ENCODE data around the gene MOXD1.

The MOXD1 gene

DNA sequence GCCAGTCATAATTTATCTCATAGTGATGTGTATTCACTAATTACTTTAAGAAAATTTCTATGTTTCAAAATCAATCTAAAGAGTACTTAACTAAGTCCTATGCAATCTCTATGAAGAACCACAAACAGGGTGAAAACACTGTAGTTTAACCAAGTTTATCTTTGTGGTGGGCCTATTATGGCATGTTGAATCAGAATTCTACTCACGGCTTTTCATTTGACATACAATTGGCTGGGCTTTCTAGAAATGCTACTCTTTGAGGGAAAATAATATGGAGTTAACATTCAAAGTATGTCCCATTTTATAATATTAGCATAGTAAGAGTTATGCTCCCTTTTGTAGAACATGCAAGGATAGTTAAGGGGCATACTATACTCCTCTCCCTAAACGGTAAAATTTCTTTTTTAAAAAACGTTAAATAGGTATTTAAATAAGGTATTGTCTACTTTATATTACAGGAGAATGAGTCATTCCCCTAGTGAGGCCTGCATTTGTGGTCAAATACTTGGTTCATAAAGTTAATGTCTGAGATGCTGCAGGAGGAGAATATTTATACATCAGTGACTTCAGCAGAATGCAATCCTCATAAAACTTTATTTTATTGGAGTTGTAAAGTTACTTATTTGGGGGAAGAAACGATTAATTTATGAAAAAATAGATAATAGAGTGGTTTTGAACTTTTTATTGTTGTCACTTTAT is 1.8 kb downstream of the MOXD1 start:
- DNase-seq (ENCODE audit: low spot score) = peak; percentile 17

DNA sequence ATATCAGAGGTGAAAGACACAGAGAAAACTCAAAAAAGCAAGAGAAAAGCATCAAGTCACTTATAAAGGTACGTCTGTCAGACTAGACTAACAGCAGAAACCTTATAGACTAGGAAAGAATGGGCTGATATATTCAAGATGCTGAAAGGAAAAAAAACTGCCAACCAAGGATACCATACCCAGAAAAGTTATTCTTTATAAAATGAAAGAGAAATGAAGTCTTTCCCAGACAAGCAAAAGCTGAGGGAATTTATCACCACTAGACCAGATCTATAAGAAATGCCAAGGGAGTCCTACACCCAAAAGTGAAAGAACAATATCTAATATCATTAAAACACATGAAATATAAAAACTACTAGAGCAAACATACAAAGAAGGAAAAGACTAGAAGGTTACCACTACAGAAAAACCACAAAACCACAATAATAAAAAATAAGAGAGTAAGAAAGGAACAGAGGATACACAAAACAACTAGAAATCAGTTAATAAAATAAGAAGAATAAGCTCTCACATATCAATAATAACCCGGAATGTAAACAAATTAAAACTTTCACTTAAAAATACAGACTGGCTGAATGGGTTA is 6.2 kb downstream of the MOXD1 start:
- DNase-seq (ENCODE audit: low spot score) = no peak

DNA sequence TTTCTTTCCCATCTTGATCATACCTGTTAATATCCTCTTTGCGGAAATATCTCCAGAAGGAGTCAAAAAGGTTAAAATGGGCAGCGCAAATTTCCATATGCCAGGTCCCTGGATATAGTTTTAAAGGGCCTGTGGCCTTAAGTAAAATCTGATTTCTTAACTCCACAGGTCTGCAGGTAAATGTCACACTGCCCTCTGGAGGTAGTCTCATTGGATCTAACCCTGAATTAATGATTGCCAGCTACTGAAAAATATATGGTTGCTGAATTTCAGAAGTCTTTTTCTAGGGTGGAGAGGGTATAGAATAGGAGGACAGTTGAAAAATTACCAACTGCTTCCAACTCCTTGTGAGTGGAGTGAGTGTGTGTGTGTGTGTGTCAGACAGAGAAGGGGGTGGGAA is 8.5 kb downstream of the MOXD1 start:
- no peak for DNase-seq (ENCODE audit: low spot score)

DNA sequence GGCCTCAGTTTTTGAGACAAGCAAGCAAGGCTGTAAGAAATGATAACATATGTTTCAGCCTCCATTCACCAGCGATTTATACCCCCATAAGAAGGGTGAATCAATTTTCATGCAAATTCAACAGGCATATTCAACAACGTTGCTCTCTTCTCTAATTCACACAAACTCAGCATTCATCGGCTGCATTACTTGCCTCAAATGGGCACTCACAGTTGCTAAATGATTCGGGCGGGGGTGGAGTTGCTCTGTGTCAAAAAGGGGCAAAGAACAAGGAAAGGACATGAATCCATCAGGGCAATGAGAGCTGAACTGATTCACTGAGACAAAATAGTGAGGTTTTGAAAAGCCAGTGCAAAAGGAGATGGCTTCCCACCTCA is 9.0 kb downstream of the MOXD1 start:
- peak; percentile 9 for DNase-seq (ENCODE audit: low spot score)

DNA sequence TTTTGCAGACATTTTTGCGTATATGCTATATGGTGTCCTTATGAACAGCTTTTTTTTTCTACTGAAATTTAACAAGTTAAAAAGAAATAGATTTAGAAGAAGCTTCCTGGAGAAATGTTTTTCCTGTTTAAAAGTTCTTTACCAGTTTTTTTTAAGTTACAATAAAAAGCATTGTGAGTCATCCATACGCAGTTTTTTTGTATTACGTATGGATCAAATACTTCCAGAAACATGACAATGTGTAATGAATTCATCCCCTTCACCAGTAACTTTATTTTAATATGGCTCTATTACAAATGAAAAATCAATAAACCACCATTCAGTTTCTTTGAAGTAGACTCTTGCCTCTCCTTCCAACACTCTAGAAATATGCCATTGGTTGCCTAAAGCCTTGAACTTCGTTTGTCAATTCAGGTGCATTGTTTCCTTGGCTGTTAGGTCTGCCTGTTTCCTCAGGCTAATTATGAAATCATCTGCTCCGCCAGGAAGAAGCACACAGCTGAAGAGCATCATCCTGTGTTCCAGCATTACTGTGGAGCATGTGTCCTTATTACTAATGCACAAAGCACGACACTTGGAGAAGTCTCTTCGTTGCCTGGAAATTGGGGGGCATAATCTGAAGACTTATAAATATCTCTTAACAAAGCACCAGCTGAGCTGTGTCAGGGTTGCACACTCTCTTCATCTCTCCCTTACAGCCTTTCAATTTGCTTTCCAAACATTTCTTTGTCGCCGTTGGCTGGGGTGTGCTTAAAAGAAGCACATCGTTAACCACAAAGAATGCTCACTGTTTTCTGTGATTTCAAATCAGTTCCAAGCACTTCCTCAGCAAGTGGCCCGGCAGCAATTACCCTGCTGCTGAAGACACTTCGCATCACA is 9.6 kb downstream of the MOXD1 start:
- peak; percentile 87 for DNase-seq (ENCODE audit: low spot score)

DNA sequence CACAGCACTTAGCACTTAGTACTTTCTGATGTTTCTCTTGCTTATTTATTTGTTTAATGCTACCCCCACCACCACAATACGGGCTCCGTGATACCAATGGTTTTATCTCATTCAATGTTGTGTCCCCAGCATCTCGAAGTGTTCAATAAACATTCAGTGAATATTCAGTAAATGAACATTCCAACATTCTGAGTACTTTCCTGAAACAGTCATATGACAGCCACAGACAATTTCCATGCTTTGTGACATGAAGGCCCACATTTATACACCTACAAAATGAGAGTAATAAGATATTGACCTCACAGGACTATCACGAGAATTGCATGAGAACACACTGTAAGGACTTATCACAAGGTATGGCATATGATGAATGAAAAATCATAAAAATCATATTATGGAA is 10.8 kb downstream of the MOXD1 start:
- no peak for DNase-seq (ENCODE audit: low spot score)

DNA sequence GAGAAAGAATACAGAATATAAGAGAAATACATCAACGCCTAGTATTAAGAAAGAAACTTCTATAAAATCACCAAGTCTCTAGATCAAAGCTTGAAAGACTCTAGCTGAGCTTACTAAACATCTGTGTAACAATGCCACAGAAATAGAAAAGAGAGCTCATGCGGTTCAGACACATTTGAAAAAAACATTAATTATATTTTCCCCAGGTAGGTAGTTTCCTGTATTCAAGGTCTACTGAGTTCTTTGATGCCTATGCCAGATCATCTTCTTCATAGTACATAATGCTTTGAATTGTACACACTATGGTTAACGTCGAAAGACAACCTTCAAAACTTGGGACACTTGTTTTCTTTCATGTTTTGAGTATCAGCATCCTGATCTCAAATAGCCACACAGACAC is 11.3 kb downstream of the MOXD1 start:
- no peak for DNase-seq (ENCODE audit: low spot score)

DNA sequence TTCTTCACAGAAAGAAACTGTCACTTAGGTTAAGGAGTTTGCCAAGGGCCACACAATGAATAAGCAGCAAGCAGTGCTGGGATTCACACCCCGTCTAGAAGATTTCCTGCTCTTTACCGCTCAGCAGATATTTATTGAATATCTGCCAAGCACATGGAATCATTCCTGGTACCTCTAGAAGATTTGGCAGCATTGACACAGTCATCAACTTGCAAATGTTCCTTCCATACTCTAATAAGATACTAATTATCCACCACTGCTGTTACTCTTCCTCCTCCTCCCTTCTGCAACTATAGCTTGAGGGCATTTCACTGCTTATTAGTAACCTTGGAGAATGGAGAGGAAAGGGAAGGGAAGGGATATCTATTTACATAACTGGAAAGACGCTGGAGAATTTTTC is 13.0 kb downstream of the MOXD1 start:
- DNase-seq (ENCODE audit: low spot score) = no peak

DNA sequence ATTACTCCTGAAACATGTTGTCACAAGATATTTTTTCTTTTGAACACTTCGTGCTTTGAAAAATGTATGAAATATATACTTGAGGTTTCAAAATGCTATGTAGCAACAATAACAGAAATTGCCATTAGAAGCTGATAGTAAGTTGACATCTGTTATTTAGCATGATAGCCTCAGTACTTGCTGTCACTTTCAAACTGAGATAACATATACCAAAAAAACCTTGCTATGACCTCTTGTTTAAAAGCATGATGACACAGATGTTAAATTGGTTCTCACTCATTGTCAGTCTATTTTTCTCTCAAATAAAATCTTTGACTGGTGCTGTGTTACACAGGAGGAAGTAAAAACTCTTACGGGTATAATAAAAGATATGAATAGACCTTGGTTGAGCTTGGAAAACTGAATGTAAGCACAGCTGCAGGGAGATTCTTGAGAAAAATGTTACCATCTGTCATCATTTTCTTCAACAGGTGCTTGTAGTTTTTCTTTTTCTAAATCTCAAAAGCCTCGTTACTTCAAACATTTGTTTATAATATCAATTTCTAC is 18.6 kb downstream of the MOXD1 start:
- DNase-seq (ENCODE audit: low spot score) = no peak

DNA sequence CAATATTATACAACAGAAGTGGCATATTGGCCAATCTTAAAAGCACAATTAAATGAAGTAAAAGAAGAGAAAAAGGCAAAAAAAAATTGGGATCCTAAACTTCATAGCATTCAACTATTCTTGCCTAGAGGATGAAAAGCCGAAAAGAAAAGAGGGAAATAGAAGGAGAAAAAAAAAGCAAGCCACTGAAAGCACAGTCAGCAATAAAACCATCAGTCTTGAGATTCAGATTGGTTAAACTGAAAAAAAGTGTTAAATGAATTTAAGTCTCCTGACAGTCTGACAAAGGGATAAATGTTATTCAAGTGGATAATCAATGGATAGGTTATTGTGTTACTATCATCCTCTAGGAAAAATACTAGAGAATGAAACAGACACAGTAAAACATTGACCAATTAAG is 19.9 kb downstream of the MOXD1 start:
- DNase-seq (ENCODE audit: low spot score) = no peak

DNA sequence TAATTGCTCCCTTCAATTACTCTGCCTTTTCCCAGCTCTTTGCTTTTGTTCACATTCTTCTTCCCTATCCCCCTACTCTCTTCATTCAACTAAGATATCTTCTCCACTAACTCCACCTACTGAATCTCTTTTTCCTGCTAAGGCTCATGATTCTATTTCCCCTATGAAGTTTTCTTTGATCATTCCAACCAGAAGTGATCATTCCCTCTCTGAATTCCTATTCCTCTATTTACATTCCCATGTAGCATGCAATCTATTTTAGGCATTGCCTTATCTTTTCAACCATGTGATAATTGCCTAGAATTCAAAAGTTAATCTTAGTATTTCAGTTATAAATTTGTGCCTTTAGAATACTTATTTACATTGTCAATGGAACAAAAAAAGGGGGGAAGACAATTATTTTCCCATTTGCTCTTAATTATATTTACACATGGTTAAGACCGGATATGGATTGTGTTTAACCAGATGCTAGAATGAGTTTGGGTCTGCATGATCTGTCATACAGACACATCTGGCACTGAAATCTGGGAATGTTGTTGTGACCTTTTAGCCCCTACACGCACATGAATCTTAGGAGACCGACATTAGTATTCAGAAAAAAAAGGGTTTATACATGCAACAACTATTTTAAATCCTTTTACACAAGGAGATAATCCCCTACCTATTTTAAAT is 20.8 kb downstream of the MOXD1 start:
- no peak for DNase-seq (ENCODE audit: low spot score)

DNA sequence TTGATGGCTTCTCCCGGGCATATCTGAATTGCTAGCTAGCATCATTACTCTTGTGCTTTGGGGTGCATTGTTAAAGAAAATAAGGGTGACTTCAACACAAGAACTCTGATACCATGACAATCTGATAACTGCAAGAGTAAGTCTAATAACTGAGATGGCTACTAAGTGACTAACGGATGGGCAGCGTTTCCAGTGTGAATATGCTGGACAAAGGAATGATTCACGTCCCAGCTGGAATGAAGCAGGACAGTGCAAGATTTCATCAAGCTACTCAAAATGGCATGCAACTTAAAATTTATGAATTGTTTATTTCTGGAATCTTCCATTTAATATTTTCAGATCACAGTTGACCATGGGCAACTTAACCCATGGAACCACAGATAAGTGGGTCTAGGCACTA is 31.7 kb downstream of the MOXD1 start:
- peak; percentile 61 for DNase-seq (ENCODE audit: low spot score)

DNA sequence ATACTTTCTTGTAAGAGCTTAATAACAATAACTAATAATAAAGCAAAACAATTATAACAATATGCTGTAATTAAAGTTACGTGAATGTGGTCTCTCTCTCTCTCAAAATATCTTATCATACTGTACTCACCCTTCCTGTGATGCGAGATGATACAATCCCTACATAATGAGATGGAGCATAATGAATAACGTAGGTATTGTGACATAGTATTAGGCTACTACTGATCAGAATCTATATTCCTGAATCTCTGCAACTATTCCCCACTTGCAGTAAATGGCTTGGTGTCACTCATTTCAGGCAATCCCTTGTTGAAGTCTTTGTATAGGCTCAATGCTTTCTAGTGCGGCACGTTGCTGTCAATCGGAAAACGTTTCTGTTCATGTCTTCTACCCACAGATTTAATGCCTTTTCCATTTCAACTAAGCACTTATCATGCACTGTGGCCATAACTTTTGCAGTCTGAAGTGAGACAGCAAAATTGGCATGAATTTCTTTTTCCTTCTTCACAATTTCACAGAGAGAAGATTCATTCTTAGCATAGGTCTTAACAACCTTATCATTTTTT is 32.3 kb downstream of the MOXD1 start:
- no peak for DNase-seq (ENCODE audit: low spot score)

DNA sequence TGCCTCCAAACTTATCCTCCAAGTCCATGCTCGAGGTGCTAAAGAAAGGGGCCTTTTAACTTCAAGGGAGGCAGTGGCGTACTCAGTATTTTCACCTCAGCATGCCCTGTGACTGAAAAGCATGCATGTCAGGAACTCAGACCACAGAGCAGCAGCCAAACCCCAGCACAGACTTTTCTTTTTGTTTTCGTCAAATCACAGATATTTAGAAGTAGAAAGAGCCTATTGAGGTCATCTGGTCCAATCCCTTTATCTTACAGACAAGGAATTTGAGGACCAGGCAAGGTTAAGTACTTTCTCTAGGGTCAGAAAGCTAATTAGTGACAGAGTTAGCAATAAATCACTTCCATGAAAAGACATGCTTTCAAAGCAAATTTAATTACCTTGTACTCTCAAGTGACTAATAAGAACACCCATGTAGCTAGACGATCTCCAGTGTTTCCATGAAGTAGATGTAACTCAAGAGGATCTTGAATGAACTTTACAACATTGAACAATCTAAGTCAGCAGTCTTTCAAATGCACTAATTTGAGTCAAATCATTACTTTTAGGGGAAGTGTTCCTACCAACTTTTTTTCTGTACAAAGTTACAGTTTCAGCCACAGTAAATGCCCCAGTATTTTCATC is 35.9 kb downstream of the MOXD1 start:
- peak; percentile 12 for DNase-seq (ENCODE audit: low spot score)

DNA sequence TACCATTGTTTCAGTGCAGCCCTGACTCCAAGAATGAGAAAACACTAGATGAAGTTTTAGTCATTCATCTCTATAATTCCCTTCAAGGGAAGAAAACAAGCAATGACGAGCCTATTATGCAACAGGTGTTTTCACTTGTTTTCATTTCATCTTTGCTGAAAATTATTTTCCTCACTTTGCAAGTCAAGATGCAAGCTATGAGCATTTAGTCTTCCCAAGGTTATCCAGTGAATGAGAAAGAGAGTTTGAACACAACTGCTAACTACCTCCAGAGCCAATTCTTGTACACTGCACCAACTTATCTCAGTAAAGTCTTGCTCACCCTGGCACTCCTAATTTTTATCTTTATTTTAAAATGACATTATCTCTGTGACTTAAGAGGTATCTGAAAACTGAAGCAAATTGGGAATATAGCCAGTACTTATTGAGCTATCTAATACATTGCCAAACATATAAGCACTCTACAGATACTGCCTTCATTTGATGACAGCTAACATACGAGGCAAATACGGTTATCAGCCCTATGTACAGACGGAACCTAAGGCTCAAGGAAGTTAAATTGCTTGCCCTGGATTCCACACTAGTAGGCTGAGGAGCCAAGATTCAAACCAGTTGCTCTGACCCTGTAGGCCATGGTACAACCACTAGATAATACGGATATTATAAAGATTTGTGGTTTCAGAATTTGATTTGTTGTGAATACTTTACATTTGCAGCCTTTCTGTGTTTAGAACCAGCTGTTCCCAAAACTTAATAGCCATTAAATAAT is 36.8 kb downstream of the MOXD1 start:
- no peak for DNase-seq (ENCODE audit: low spot score)

DNA sequence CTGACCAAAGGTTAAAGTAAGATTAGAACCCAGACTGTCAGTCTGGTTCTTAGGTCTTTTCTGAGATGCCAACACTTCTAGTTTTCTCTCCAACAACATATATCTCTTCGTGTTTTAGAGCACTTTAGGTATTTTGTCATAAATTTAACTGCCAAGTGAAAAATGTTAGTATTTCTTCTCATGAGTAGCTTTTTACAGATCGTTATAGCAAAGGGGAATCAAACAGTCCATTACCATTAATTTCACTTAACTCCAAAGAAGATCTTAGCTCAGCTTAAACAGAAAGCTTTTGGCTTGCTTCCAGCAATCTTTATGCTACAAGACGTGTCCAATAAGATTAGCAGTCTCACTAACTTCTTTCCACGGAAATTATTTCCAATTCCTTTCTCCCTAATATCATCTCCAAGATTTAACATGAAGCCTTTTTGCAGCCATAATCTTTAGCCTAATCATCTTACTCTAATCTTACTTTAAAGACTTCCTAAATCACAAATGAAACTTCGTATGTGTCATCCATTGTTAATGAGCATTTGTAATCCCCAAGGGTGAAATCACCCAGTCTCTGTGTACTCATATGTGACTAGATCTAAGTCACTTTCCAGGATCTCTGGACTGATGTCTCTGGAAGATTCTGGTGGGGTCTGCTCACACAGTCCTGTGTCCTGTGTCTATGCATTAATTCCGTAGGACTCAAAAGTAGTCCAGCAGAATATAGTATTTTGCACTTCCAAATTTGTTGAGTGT is 38.7 kb downstream of the MOXD1 start:
- no peak for DNase-seq (ENCODE audit: low spot score)

DNA sequence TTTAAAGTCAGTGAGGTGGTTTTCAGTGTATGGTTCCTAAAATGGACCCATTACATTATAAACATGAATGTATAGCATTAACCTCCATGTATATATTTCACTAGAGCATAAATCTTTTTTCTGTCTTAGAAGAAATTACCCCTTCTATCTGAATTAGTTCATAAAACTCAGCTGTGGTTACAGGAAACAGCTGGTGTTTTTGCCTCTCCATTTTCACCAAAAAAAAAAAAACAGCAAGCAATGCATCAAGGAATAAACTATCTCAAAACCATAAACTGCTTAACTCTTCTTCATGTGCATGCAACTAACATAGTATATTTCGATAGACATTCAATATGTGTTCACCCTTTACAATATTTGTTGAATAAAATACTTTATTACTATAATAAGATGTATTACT is 40.2 kb downstream of the MOXD1 start:
- DNase-seq (ENCODE audit: low spot score) = no peak

DNA sequence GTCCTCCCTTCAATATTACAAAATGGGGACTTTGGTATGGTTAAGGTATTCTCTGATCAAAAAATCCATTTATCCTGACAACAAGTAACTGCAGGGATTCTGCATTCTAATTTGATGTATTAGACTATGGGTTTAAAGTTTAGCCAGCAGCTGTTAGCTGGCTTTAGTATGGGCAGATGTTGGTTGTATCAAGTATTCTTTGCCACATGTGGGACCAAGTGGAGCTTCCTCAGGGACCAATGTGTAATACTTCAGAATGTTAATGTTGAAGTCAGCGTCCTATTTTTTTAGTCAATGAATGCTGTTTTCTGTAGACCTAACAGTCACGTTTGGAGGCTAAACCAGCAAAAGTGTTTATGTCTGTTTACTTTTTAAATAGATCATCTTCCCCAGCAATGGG is 41.4 kb downstream of the MOXD1 start:
- no peak for DNase-seq (ENCODE audit: low spot score)

DNA sequence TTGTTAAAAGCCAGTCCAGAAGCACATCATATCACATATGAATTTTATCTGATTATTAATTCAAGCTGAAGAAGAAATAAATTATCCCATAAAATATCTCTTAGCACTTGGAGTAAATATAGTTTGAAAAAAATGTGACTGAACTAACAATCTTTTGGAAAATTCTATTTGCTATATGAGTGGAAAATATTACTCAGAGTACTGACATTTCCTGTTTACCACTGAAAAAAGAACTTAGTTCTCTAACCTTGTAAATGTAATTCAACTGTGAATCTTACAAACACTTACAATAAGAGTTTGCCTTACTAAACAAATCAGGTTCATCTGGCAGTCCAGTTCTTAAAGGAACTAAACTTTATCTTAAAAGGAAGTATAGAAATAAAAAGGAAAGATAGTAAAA is 44.2 kb downstream of the MOXD1 start:
- peak; percentile 13 for DNase-seq (ENCODE audit: low spot score)

DNA sequence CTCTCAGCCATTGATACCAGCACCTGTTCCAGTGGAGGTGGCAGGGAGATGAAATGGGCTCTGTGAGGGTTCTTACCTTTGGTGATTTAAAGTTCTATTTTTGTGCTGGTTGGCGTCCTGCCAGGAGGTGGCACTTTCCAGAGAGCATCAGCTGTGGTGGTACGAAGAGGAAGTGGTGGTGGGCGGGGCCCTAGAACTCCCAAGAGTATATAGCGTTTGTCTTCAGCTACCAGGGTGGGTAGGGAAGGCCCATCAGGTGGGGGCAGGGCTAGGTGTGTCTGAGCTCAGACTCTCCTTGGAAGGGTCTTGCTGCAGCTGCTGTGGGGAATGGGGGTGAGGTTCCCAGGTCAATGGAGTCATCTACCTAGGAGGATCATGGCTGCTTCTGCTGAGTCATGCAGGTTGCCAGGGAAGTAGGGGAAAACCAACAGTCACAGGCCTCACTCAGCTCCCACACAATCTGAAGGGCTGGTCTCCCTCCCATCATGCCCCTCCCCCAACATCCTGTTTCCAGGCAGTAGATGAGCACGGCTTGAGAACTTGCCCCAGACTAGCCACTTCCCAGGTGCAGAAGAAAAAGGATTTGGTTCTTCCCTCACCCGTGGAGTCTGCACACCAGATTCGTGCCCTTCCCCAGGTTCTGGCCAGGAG is 46.6 kb downstream of the MOXD1 start:
- DNase-seq (ENCODE audit: low spot score) = no peak
